ENCODE results near the gene PLB1. TPM values are rescaled to one million over a fixed set of nuclear protein-coding genes. Genes with fewer than 3 reads are reported as not detected.

The PLB1 gene
- total RNA-seq, 5 donors from 2014 or later (not counting 1 experiment from before 2014, with no cell fraction given): 0.07 to 2.5 (median 0.58) TPM

GRCh38 chr2:28557389-28558131 lies 61.7 kb downstream of the PLB1 start:
- no peak overlapping the region for H3K27ac Mint-ChIP-seq
- no peak overlapping the region for H3K27ac ChIP-seq (ENCODE audit: low read length)
- ChIA-PET POLR2A (no interaction called here), CTCF (no interaction called here)
- no peaks in the 10 kb centered on the region for H3K9me3 ChIP-seq
- H3K4me3 Mint-ChIP-seq: no peak overlapping the region
- H3K4me1 ChIP-seq (ENCODE audit: control insufficient read depth in 1 of 2, extremely low read depth in 1 of 2, insufficient read depth in 2 of 2, low read length in 2 of 2): no peaks in the 10 kb centered on the region
- no peak for ATAC-seq (replicated peaks in 1 of 4)
- H3K36me3 Mint-ChIP-seq: no peaks in the 10 kb centered on the region
- H3K27me3 Mint-ChIP-seq: no peaks in the 10 kb centered on the region
- no peaks in the 10 kb centered on the region for H3K4me1 Mint-ChIP-seq
- no peak overlapping the region for H3K4me3 ChIP-seq (ENCODE audit: control insufficient read depth in 1 of 2, extremely low read depth in 1 of 2, low read length in 1 of 2)
- H3K27me3 ChIP-seq (replicated peaks in 1 of 2; ENCODE audit: control insufficient read depth in 2 of 2, extremely low read depth in 1 of 2, insufficient read depth in 2 of 2, low read length in 1 of 2): peaks cover 0 to 2% of the 10 kb centered on the region in 2 experiments
- DNase-seq: no peak
- WGBS (ENCODE audit: insufficient coverage): 100% methylated on average over 1 of the region's 6 CpGs
- H3K36me3 ChIP-seq (ENCODE audit: control insufficient read depth in 2 of 2, extremely low read depth in 1 of 2, insufficient read depth in 1 of 2, low read length in 1 of 2): no peaks in the 10 kb centered on the region
- H3K9me3 Mint-ChIP-seq: no peaks in the 10 kb centered on the region

- Mint-ChIP-seq H3K9me3 (no peaks in the 10 kb centered on the region), H3K4me1 (no peaks in the 10 kb centered on the region), H3K27me3 (no peaks in the 10 kb centered on the region), H3K36me3 (no peaks in the 10 kb centered on the region), H3K27ac (no peak overlapping the region), H3K4me3 (no peak overlapping the region)
- 96% methylated on average over 3 of the region's 5 CpGs for WGBS (ENCODE audit: insufficient coverage)
- ChIA-PET POLR2A (interaction anchor here in 1 of 2 donors (0.5 kb wide), 1 partner anchor 8 kb away, joined by 3 read pairs; no protein-coding TSS in a partner anchor), CTCF (no interaction called here)
- ATAC-seq (replicated peaks in 1 of 4) (no peak), DNase-seq (no peak)
- Histone ChIP-seq H3K36me3 (ENCODE audit: control insufficient read depth in 2 of 2, extremely low read depth in 1 of 2, insufficient read depth in 1 of 2, low read length in 1 of 2) (no peaks in the 10 kb centered on the region), H3K4me1 (ENCODE audit: control insufficient read depth in 1 of 2, extremely low read depth in 1 of 2, insufficient read depth in 2 of 2, low read length in 2 of 2) (no peaks in the 10 kb centered on the region), H3K27me3 (replicated peaks in 1 of 2; ENCODE audit: control insufficient read depth in 2 of 2, extremely low read depth in 1 of 2, insufficient read depth in 2 of 2, low read length in 1 of 2) (peaks cover 0 to 3% of the 10 kb centered on the region in 2 experiments), H3K4me3 (ENCODE audit: control insufficient read depth in 1 of 2, extremely low read depth in 1 of 2, low read length in 1 of 2) (no peak overlapping the region), H3K9me3 (no peaks in the 10 kb centered on the region), H3K27ac (ENCODE audit: low read length) (no peak overlapping the region)
These were observed 62.4 kb downstream of the PLB1 start for GRCh38 chr2:28558158-28558820.

GRCh38 chr2:28558918-28559317 lies 63.1 kb downstream of the PLB1 start:
- ChIA-PET POLR2A (no interaction called here), CTCF (no interaction called here)
- no peak overlapping the region for H3K27ac Mint-ChIP-seq
- Histone ChIP-seq H3K4me1 (ENCODE audit: control insufficient read depth in 1 of 2, extremely low read depth in 1 of 2, insufficient read depth in 2 of 2, low read length in 2 of 2) (no peaks in the 10 kb centered on the region), H3K9me3 (no peaks in the 10 kb centered on the region), H3K36me3 (ENCODE audit: control insufficient read depth in 2 of 2, extremely low read depth in 1 of 2, insufficient read depth in 1 of 2, low read length in 1 of 2) (no peaks in the 10 kb centered on the region), H3K27ac (ENCODE audit: low read length) (no peak overlapping the region), H3K4me3 (ENCODE audit: control insufficient read depth in 1 of 2, extremely low read depth in 1 of 2, low read length in 1 of 2) (no peak overlapping the region), H3K27me3 (replicated peaks in 1 of 2; ENCODE audit: control insufficient read depth in 2 of 2, extremely low read depth in 1 of 2, insufficient read depth in 2 of 2, low read length in 1 of 2) (peaks cover 0 to 3% of the 10 kb centered on the region in 2 experiments)
- H3K9me3 Mint-ChIP-seq: no peaks in the 10 kb centered on the region
- H3K4me3 Mint-ChIP-seq: no peak overlapping the region
- H3K36me3 Mint-ChIP-seq: no peaks in the 10 kb centered on the region
- DNase-seq (no peak), ATAC-seq (replicated peaks in 1 of 4) (no peak)
- no peaks in the 10 kb centered on the region for H3K4me1 Mint-ChIP-seq
- H3K27me3 Mint-ChIP-seq: no peaks in the 10 kb centered on the region
- WGBS (ENCODE audit: insufficient coverage): 86% methylated on average over 3 of the region's 4 CpGs

- no peaks in the 10 kb centered on the region for H3K36me3 ChIP-seq (ENCODE audit: control insufficient read depth in 2 of 2, extremely low read depth in 1 of 2, insufficient read depth in 1 of 2, low read length in 1 of 2)
- 67% methylated on average over 1 of the region's 1 CpG for WGBS (ENCODE audit: insufficient coverage)
- POLR2A ChIA-PET: interaction anchor here in 1 of 2 donors (0.6 kb wide), 1 partner anchor 359 kb away, joined by 3 read pairs; no protein-coding TSS in a partner anchor
These were observed 68.0 kb downstream of the PLB1 start for GRCh38 chr2:28563869-28564268.

GRCh38 chr2:28564346-28564745 lies 68.5 kb downstream of the PLB1 start:
- no peak overlapping the region for H3K4me3 ChIP-seq (ENCODE audit: control insufficient read depth in 1 of 2, extremely low read depth in 1 of 2, low read length in 1 of 2)
- H3K4me1 Mint-ChIP-seq: peaks cover 9 to 19% (median 16%) of the 10 kb centered on the region in 3 donors
- H3K9me3 Mint-ChIP-seq: no peaks in the 10 kb centered on the region
- no peak overlapping the region for H3K27ac Mint-ChIP-seq
- no peaks in the 10 kb centered on the region for H3K9me3 ChIP-seq
- H3K4me1 ChIP-seq (ENCODE audit: control insufficient read depth in 1 of 2, extremely low read depth in 1 of 2, insufficient read depth in 2 of 2, low read length in 2 of 2): peaks cover 8 to 18% of the 10 kb centered on the region in 2 experiments
- no peaks in the 10 kb centered on the region for H3K36me3 ChIP-seq (ENCODE audit: control insufficient read depth in 2 of 2, extremely low read depth in 1 of 2, insufficient read depth in 1 of 2, low read length in 1 of 2)
- no peak overlapping the region for H3K27ac ChIP-seq (ENCODE audit: low read length)
- no peak overlapping the region for H3K4me3 Mint-ChIP-seq
- ATAC-seq (replicated peaks in 1 of 4) (no peak), DNase-seq (no peak)
- H3K36me3 Mint-ChIP-seq: no peaks in the 10 kb centered on the region
- CTCF ChIA-PET: interaction anchor here in 1 of 2 donors (0.7 kb wide), 1 partner anchor 70 kb away, joined by 3 read pairs; no protein-coding TSS in a partner anchor
- peaks cover 0 to 3% of the 10 kb centered on the region in 2 experiments for H3K27me3 ChIP-seq (replicated peaks in 1 of 2; ENCODE audit: control insufficient read depth in 2 of 2, extremely low read depth in 1 of 2, insufficient read depth in 2 of 2, low read length in 1 of 2)
- POLR2A ChIA-PET: interaction anchor here in 1 of 2 donors (0.6 kb wide), 1 partner anchor 358 kb away, joined by 3 read pairs; no protein-coding TSS in a partner anchor
- no peaks in the 10 kb centered on the region for H3K27me3 Mint-ChIP-seq
- WGBS (ENCODE audit: insufficient coverage): 89% methylated on average over 4 of the region's 4 CpGs

More at GRCh38 chr2:28563869-28564268, 68.0 kb downstream of the PLB1 start:
- Histone ChIP-seq H3K4me3 (ENCODE audit: control insufficient read depth in 1 of 2, extremely low read depth in 1 of 2, low read length in 1 of 2) (no peak overlapping the region), H3K27me3 (replicated peaks in 1 of 2; ENCODE audit: control insufficient read depth in 2 of 2, extremely low read depth in 1 of 2, insufficient read depth in 2 of 2, low read length in 1 of 2) (peaks cover 0 to 3% of the 10 kb centered on the region in 2 experiments), H3K9me3 (no peaks in the 10 kb centered on the region), H3K27ac (ENCODE audit: low read length) (no peak overlapping the region), H3K4me1 (ENCODE audit: control insufficient read depth in 1 of 2, extremely low read depth in 1 of 2, insufficient read depth in 2 of 2, low read length in 2 of 2) (peaks cover 8 to 18% of the 10 kb centered on the region in 2 experiments)
- DNase-seq (no peak), ATAC-seq (replicated peaks in 1 of 4) (no peak)
- CTCF ChIA-PET: interaction anchor here in 1 of 2 donors (0.7 kb wide), 1 partner anchor 71 kb away, joined by 3 read pairs; no protein-coding TSS in a partner anchor
- peaks cover 9 to 19% (median 16%) of the 10 kb centered on the region in 3 donors for H3K4me1 Mint-ChIP-seq
- no peaks in the 10 kb centered on the region for H3K9me3 Mint-ChIP-seq
- no peaks in the 10 kb centered on the region for H3K27me3 Mint-ChIP-seq
- H3K27ac Mint-ChIP-seq: no peak overlapping the region
- H3K36me3 Mint-ChIP-seq: no peaks in the 10 kb centered on the region
- H3K4me3 Mint-ChIP-seq: no peak overlapping the region

- no peak overlapping the region for H3K4me3 Mint-ChIP-seq
These were observed 69.2 kb downstream of the PLB1 start for GRCh38 chr2:28565033-28565432.

More at GRCh38 chr2:28565033-28565432, 69.2 kb downstream of the PLB1 start:
- ATAC-seq (replicated peaks in 1 of 4): no peak
- Histone ChIP-seq H3K36me3 (ENCODE audit: control insufficient read depth in 2 of 2, extremely low read depth in 1 of 2, insufficient read depth in 1 of 2, low read length in 1 of 2) (no peaks in the 10 kb centered on the region), H3K27ac (ENCODE audit: low read length) (no peak overlapping the region), H3K27me3 (replicated peaks in 1 of 2; ENCODE audit: control insufficient read depth in 2 of 2, extremely low read depth in 1 of 2, insufficient read depth in 2 of 2, low read length in 1 of 2) (peaks cover 0 to 3% of the 10 kb centered on the region in 2 experiments), H3K9me3 (no peaks in the 10 kb centered on the region), H3K4me3 (ENCODE audit: control insufficient read depth in 1 of 2, extremely low read depth in 1 of 2, low read length in 1 of 2) (no peak overlapping the region), H3K4me1 (ENCODE audit: control insufficient read depth in 1 of 2, extremely low read depth in 1 of 2, insufficient read depth in 2 of 2, low read length in 2 of 2) (peaks cover 8 to 18% of the 10 kb centered on the region in 2 experiments)
- ChIA-PET CTCF (no interaction called here), POLR2A (no interaction called here)
- H3K27ac Mint-ChIP-seq: no peak overlapping the region
- no peaks in the 10 kb centered on the region for H3K27me3 Mint-ChIP-seq
- H3K36me3 Mint-ChIP-seq: no peaks in the 10 kb centered on the region
- no peak for DNase-seq
- H3K4me1 Mint-ChIP-seq: peaks cover 9 to 19% (median 16%) of the 10 kb centered on the region in 3 donors
- H3K9me3 Mint-ChIP-seq: no peaks in the 10 kb centered on the region
- WGBS (ENCODE audit: insufficient coverage): no CpG with 5 or more reads among the region's 4 CpGs

Measured in T-cell (primary cell).